Effector CD4-positive, alpha-beta T cell (primary cell): ENCODE measurements around the gene FAM237A.

ENCODE experiments used
- DNase-seq: peaks from one replicate; pipeline ENCODE4 v3.0.0-alpha.2; 2020

FAM237A gene

GRCh38 chr2:206692971-206693370 is 50.7 kb downstream of the FAM237A start:
- no peak for DNase-seq

- DNase-seq, result peak; percentile 20
Measured at GRCh38 chr2:206693399-206694137, 51.3 kb downstream of the FAM237A start.

- no peak for DNase-seq
Measured at GRCh38 chr2:206696910-206697309, 54.6 kb downstream of the FAM237A start.

- no peak for DNase-seq
Measured at GRCh38 chr2:206698811-206699210, 56.5 kb downstream of the FAM237A start.
